Hematopoietic multipotent progenitor cell (in vitro differentiated cells): ENCODE results near the gene OR8J1. TPM values are rescaled to one million over a fixed set of nuclear protein-coding genes. Genes with fewer than 3 reads are reported as not detected.
"Not testable (repeated sequence)": the region's sequence is repeated elsewhere in the genome, so short reads cannot be mapped to it uniquely, and the experiment has no call there.

Source experiments
- DNase-seq, 3 donors: peaks; one replicate each; pipeline ENCODE4 v3.0.0-alpha.2; 2011 to 2015; ENCODE audit warnings: low read depth in 2 of 3, low spot score in 2 of 3
- total RNA-seq: library from RNA; depleted of rRNA; stranded (reverse); fragments of >200 nt; gene quantifications from one replicate; pipeline ENCODE4 v1.2.3, GENCODE V29; 2012

The OR8J1 gene
- total RNA-seq = not detected

DNA sequence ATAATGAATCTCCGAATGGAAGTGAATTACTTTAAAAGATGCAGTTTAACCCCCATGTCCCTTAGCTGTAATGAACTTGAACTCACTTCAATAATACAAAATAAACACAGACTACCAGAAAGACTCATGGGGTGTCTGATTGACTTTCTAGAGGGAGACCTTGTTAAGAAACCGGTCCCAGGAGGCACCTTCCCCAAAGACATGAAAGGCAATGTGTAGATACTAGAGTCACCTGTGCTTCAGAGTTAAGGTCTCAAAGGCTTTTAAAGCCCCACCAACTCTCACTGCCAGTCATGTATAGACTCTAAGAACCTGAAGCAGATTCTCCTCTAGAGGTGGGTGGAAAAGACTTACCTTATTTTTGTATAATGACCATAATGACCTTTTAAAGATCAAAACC, at the start of gene OR8J1:
TSS of gene OR8J1 (plus strand) at position 301 of the 400 bp plus-strand sequence. CDS start 5,956 bp downstream, outside the sequence.
- DNase-seq = no peak

- DNase-seq = no peak
Measured at GRCh38 chr11:56307836-56308235, 46.3 kb upstream of the OR8J1 start.

DNA sequence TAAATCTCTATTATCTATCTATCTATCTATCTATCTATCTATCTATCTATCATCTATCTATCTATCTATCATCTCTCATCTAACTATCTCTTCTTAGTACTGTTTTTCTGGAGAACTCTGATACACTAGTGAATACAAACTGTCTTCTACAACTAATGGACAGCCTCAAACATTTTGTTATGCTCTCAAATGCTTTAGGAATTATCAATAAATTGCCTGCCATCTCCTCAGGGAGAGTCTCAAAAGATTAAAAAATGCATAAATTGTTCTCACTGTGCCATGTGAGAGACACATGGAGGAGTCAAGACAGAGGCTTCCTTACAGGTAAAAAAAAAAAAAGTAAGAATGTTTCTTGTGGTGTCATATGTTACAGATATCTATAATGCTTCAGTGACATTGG, 39.2 kb upstream of the OR8J1 start, which contains the start of gene OR8K3:
TSS of gene OR8K3 (plus strand) at position 301 of the 400 bp plus-strand sequence. CDS start 3,163 bp downstream, outside the sequence.
- no peak for DNase-seq

DNA sequence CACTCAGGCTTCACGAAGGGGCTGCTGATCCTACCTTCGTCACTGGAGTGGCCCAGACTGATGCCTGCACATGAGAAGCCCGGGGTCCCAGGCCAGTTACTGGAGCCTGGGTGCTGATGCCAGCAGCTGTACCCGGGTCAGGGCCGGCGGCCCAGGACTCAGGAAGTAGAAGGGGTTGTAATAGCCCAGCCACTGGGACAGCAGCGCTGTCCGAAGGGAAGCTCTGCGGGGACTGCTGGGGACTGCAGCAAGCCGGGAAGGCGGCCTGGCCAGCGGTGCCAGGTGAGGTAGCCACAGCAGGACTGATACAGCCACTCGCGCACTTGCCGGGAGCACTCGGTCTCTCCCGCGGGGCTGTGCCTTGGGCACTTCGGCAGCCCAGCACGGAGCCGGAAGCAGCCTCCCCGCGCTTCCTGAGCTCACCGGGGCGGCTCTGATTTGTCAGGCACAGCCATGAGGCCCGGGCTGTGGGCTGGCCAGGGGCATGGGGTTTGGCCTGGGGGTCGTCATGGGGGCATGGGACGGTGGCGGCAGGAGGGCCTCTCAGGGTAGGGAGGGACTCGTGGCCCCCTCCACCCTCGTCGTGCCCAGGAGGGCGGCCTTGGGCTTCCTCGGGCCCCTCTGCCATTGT, 22.1 kb upstream of the OR8J1 start:
- DNase-seq = no peak

- no peak for DNase-seq
Measured at GRCh38 chr11:56333156-56333555, 20.9 kb upstream of the OR8J1 start.

GRCh38 chr11:56340289-56340688, 13.8 kb upstream of the OR8J1 start:
- DNase-seq = no peak

DNA sequence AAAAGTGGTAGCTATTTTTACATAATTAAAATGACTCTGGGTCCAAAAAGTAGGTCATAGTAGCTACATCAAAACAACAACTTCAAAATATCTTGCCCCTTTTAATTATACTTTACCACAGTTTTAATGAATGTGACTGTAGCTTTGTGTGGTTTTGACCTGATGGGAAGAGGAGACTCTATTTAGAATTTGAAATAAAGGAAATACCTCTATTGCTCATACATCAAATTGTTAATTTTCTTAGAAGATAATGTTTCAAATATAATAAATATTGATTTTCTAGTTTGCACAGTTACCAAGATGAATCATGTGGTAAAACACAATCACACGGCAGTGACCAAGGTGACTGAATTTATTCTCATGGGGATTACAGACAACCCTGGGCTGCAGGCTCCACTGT, 8.4 kb upstream of the OR8J1 start, which contains the start of gene OR8K1:
TSS of gene OR8K1 (plus strand) at position 301 of the 400 bp plus-strand sequence. CDS start at position 301, 0 bp downstream.
- no peak for DNase-seq

DNA sequence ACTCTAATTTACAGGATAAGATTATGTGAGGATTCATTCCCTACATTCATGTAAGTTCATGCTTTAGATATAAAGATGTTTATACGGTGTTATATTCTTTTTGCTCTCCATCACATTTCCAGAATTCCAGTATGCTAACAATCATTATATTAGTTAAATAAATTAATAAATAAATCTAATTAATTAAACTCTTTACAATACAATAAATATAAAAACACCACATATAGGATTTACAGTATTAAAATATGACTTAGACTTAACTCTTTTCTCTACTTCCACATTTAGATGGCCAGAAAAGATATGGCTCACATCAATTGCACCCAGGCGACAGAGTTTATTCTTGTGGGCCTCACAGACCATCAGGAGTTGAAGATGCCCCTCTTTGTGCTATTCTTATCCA, 21.2 kb downstream of the OR8J1 start, which contains the start of gene OR8U1:
TSS of gene OR8U1 (plus strand) at position 301 of the 400 bp plus-strand sequence. CDS start at position 301, 0 bp downstream.
- DNase-seq = no peak

- no peak for DNase-seq
Measured at GRCh38 chr11:56380120-56380519, 26.0 kb downstream of the OR8J1 start.

DNA sequence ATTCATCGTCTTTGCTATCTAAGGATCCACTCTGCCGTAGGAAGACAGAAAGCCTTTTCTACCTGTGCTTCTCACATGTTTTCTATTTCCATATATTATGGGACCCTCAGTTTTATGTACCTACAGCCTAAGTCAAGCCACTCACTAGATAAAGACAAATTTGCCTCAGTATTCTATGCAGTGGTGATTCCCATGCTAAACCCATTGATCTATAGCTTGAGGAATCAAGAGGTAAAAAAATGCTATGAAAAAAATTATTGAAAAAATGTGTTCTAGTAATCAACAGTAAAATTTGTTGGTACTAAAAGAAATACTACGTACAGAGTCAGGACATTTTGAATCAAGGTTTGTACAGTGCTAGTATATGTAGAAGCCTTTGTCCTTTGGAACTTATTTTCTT, 40.3 kb downstream of the OR8J1 start:
- DNase-seq = no peak

- no peak for DNase-seq
Measured at GRCh38 chr11:56396047-56396446, 42.0 kb downstream of the OR8J1 start.

DNA sequence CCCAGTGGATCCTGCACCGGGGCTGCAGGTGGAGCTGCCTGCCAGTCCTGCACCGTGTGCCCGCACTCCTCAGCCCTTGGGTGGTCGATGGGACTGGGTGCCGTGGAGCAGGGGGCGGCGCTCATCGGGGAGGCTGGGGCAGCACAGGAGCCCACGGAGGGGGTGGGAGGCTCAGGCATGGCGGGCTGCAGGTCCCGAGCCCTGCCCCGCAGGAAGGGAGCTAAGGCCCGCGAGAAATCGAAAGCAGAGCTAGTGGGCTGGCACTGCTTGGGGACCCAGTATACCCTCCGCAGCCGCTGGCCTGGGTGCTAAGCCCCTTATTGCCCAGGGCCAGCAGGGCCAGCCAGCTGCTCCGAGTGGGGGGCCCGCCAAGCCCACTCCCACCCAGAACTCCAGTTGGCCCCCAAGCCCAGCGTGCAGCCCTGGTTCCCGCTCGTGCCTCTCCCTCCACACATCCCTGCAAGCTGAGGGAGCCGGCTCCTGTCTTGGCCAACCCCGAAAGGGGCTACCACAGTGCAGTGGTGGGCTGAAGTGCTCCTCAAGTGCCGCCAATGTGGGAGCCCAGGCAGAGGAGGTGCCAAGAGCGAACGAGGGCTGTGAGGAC, 47.9 kb downstream of the OR8J1 start:
- not testable (repeated sequence) for DNase-seq

DNA sequence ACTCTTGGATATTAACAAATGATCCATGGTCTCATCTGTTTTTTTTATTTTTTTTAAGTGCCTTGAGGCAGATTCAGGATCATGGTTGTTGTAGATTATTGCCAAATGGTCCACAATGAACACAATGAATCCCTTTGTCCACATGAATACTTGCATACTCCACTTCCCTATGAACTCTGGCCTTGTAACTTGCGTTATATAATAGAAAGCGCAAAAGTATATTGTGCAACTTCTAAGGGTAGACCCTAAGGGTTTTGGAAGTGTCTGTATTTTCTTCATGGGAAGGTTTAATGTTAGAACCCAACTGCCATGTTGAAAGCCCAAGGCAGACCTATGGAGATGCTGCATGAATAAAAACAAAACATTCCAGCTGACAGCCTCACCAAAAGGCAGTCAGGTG, 50.3 kb downstream of the OR8J1 start:
- DNase-seq = no peak

DNA sequence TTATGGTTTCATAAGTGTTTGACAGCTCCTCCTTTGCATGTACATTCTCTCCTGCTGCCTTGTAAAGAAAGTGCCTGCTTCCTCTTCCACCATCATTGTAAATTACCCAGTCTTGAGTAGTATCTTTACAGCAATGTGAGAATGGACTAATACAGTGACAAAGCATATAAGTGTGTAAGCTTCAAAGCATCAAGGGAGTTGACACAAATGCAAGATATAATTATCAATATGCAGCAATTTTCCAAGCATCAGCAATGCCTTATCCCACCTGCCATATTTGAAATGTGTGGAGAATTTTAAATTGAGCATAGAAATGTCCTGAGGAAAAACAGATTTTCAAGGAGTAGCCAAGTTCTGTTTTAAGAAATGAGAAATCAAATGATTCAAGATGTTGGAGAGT, 56.7 kb downstream of the OR8J1 start:
- DNase-seq = no peak

Other genes starting within 250 kb of the OR8J1 start
- not detected for gene OR8H3, start 231.9 kb upstream of the OR8J1 start, total RNA-seq
- under 0.01 TPM for gene OR8J3, start 214.1 kb upstream of the OR8J1 start, total RNA-seq
- not detected for gene OR8K5, start 194.0 kb upstream of the OR8J1 start, total RNA-seq
- not detected for gene OR5J2, start 177.7 kb upstream of the OR8J1 start, total RNA-seq
- not detected for gene OR5T2, start 120.0 kb upstream of the OR8J1 start, total RNA-seq
- gene OR5T3, start 102.0 kb upstream of the OR8J1 start, total RNA-seq = not detected
- not detected for gene OR5T1, start 80.1 kb upstream of the OR8J1 start, total RNA-seq
- not detected for gene OR8H1, start 62.0 kb upstream of the OR8J1 start, total RNA-seq
- not detected for gene OR8K3, start 39.1 kb upstream of the OR8J1 start, total RNA-seq
- gene OR8K1, start 8.3 kb upstream of the OR8J1 start, total RNA-seq = not detected
- gene OR8U1, start 21.3 kb downstream of the OR8J1 start, total RNA-seq = not detected
- not detected for gene OR5AL1, start 58.4 kb downstream of the OR8J1 start, total RNA-seq
- gene OR5M3, start 119.1 kb downstream of the OR8J1 start, total RNA-seq = not detected
- not detected for gene OR5M8, start 137.1 kb downstream of the OR8J1 start, total RNA-seq
- gene OR5M11, start 189.0 kb downstream of the OR8J1 start, total RNA-seq = not detected
- gene OR5M10, start 223.4 kb downstream of the OR8J1 start, total RNA-seq = not detected